PC-3 (cell line): ENCODE data around the gene PLPP1.
"Not testable (repeated sequence)": the region's sequence is repeated elsewhere in the genome, so short reads cannot be mapped to it uniquely, and the experiment has no call there.

Source experiments
- CTCF ChIP-seq: fragments of 300-600 bp; sonication (generic); conservative IDR thresholded peaks from 2 replicates; pipeline ENCODE4 v1.5.1; 2017; ENCODE audit warnings: antibody characterized with exemption, low read depth, mild to moderate bottlenecking, low read length
- EZH2phosphoT487 ChIP-seq: fragments of 300-600 bp; sonication (generic); IDR thresholded peaks from 2 replicates; pipeline ENCODE4 v1.6.1; 2018; ENCODE audit warnings: mild to moderate bottlenecking, antibody characterized with exemption, low read length, borderline replicate concordance

- TF ChIP-seq CTCF, EZH2phosphoT487: not testable (repeated sequence)
Measured at GRCh38 chr5:55537315-55537714, 2.6 kb upstream of the PLPP1 start.
